Memory B cell (primary cell): ENCODE measurements around the gene KATNAL1.
"Not testable (repeated sequence)": the region's sequence is repeated elsewhere in the genome, so short reads cannot be mapped to it uniquely, and the experiment has no call there.

Experiments used
- ATAC-seq: fragments of 150-1000 bp; cut with Tn5 transposase; 2 replicates; pipeline ENCODE4 v1.10.0; 2021; ENCODE audit warnings: low read depth, mild to moderate bottlenecking, moderate library complexity
- DNase-seq, 2 donors: peaks; one replicate each; pipeline ENCODE4 v3.0.0; 2022; ENCODE audit warnings: low spot score in 2 of 2
- H3K27ac Mint-ChIP-seq: one replicate; pipeline ENCODE4 v1.8.0; 2022; ENCODE audit warnings: mild to moderate bottlenecking, moderate library complexity, mixed read lengths
- H3K27me3 Mint-ChIP-seq: one replicate; pipeline ENCODE4 v1.8.0; 2022; ENCODE audit warnings: mixed read lengths
- H3K36me3 Mint-ChIP-seq: one replicate; pipeline ENCODE4 v1.8.0; 2022; ENCODE audit warnings: mild to moderate bottlenecking, mixed read lengths
- H3K4me1 Mint-ChIP-seq: one replicate; pipeline ENCODE4 v1.8.0; 2022; ENCODE audit warnings: mixed read lengths
- H3K4me3 Mint-ChIP-seq: one replicate; pipeline ENCODE4 v1.8.0; 2022; ENCODE audit warnings: mild to moderate bottlenecking, moderate library complexity, mixed read lengths
- H3K9me3 Mint-ChIP-seq: one replicate; pipeline ENCODE4 v1.8.0; 2022; ENCODE audit warnings: mixed read lengths

Gene KATNAL1

GRCh38 chr13:30294004-30294403 is 13.3 kb downstream of the KATNAL1 start:
- no peak for ATAC-seq

GRCh38 chr13:30292325-30292724 is 15.0 kb downstream of the KATNAL1 start:
- Mint-ChIP-seq H3K27me3 (no peaks in the 10 kb centered on the region), H3K4me3 (no peak overlapping the region), H3K9me3 (no peaks in the 10 kb centered on the region), H3K36me3 (peaks cover 5% of the 10 kb centered on the region), H3K27ac (peak overlapping the region; percentile 12), H3K4me1 (peaks cover 14% of the 10 kb centered on the region)
- ATAC-seq (no peak), DNase-seq (no peak)

More at GRCh38 chr13:30294004-30294403, 13.3 kb downstream of the KATNAL1 start:
- Mint-ChIP-seq H3K4me3 (no peak overlapping the region), H3K9me3 (no peaks in the 10 kb centered on the region), H3K36me3 (peaks cover 7% of the 10 kb centered on the region), H3K27me3 (no peaks in the 10 kb centered on the region), H3K27ac (no peak overlapping the region), H3K4me1 (peaks cover 14% of the 10 kb centered on the region)
- no peak for DNase-seq

GRCh38 chr13:30290812-30291436 is 16.4 kb downstream of the KATNAL1 start:
- DNase-seq (no peak), ATAC-seq (no peak)
- Mint-ChIP-seq H3K36me3 (peaks cover 7% of the 10 kb centered on the region), H3K27me3 (no peaks in the 10 kb centered on the region), H3K27ac (no peak overlapping the region), H3K4me3 (no peak overlapping the region), H3K4me1 (peaks cover 14% of the 10 kb centered on the region), H3K9me3 (no peaks in the 10 kb centered on the region)

GRCh38 chr13:30289533-30289932 is 17.8 kb downstream of the KATNAL1 start:
- Mint-ChIP-seq H3K27ac (no peak overlapping the region), H3K27me3 (no peaks in the 10 kb centered on the region), H3K36me3 (peaks cover 9% of the 10 kb centered on the region), H3K9me3 (peaks cover 6% of the 10 kb centered on the region), H3K4me1 (peaks cover 20% of the 10 kb centered on the region), H3K4me3 (no peak overlapping the region)
- ATAC-seq (no peak), DNase-seq (no peak)

- DNase-seq, H3K27me3 Mint-ChIP-seq, H3K4me3 Mint-ChIP-seq, H3K27ac Mint-ChIP-seq, ATAC-seq, H3K9me3 Mint-ChIP-seq, H3K4me1 Mint-ChIP-seq: not testable (repeated sequence)
- H3K36me3 Mint-ChIP-seq, result peaks cover 10% of the 10 kb centered on the region
Observed at GRCh38 chr13:30286059-30286458, 21.3 kb downstream of the KATNAL1 start.

- no peak overlapping the region for H3K4me3 Mint-ChIP-seq
- DNase-seq (peak in 1 of 2 donors; percentile 3), ATAC-seq (peak; percentile 88)
- peaks cover 13% of the 10 kb centered on the region for H3K4me1 Mint-ChIP-seq
- H3K36me3 Mint-ChIP-seq, result peaks cover 21% of the 10 kb centered on the region
- peaks cover 1% of the 10 kb centered on the region for H3K9me3 Mint-ChIP-seq
- H3K27ac Mint-ChIP-seq, result no peak overlapping the region
- no peaks in the 10 kb centered on the region for H3K27me3 Mint-ChIP-seq
Observed at GRCh38 chr13:30276178-30276577, 31.2 kb downstream of the KATNAL1 start.

- H3K4me1 Mint-ChIP-seq, result peaks cover 13% of the 10 kb centered on the region
- no peaks in the 10 kb centered on the region for H3K27me3 Mint-ChIP-seq
- H3K4me3 Mint-ChIP-seq, result no peak overlapping the region
- peaks cover 22% of the 10 kb centered on the region for H3K36me3 Mint-ChIP-seq
- H3K27ac Mint-ChIP-seq, result no peak overlapping the region
- peaks cover 1% of the 10 kb centered on the region for H3K9me3 Mint-ChIP-seq
- DNase-seq, result no peak
- no peak for ATAC-seq
Observed at GRCh38 chr13:30274083-30274482, 33.3 kb downstream of the KATNAL1 start.

- ATAC-seq, H3K27me3 Mint-ChIP-seq, H3K4me3 Mint-ChIP-seq, H3K9me3 Mint-ChIP-seq, DNase-seq, H3K27ac Mint-ChIP-seq, H3K4me1 Mint-ChIP-seq: not testable (repeated sequence)
- H3K36me3 Mint-ChIP-seq, result peaks cover 22% of the 10 kb centered on the region
Observed at GRCh38 chr13:30270035-30270434, 37.3 kb downstream of the KATNAL1 start.

- Mint-ChIP-seq H3K4me3 (no peak overlapping the region), H3K36me3 (peaks cover 14% of the 10 kb centered on the region), H3K27me3 (no peaks in the 10 kb centered on the region), H3K27ac (no peak overlapping the region), H3K4me1 (peaks cover 7% of the 10 kb centered on the region), H3K9me3 (no peaks in the 10 kb centered on the region)
- DNase-seq (no peak), ATAC-seq (no peak)
Observed at GRCh38 chr13:30268673-30269072, 38.7 kb downstream of the KATNAL1 start.

GRCh38 chr13:30266756-30267155 is 40.6 kb downstream of the KATNAL1 start:
- Mint-ChIP-seq H3K9me3 (no peaks in the 10 kb centered on the region), H3K27ac (no peak overlapping the region), H3K4me1 (peaks cover 2% of the 10 kb centered on the region), H3K4me3 (no peak overlapping the region), H3K36me3 (peaks cover 9% of the 10 kb centered on the region), H3K27me3 (no peaks in the 10 kb centered on the region)
- DNase-seq (no peak), ATAC-seq (no peak)

GRCh38 chr13:30259149-30259733 is 48.1 kb downstream of the KATNAL1 start:
- H3K27me3 Mint-ChIP-seq, result not testable (repeated sequence)

GRCh38 chr13:30257468-30258099 is 49.8 kb downstream of the KATNAL1 start:
- Mint-ChIP-seq H3K4me3 (no peak overlapping the region), H3K36me3 (peaks cover 9% of the 10 kb centered on the region), H3K27ac (peak overlapping the region; percentile 72), H3K4me1 (peaks cover 13% of the 10 kb centered on the region), H3K9me3 (no peaks in the 10 kb centered on the region), H3K27me3 (no peaks in the 10 kb centered on the region)
- ATAC-seq, result no peak
- DNase-seq, result no peak

More at GRCh38 chr13:30259149-30259733, 48.1 kb downstream of the KATNAL1 start:
- DNase-seq, H3K27ac Mint-ChIP-seq, H3K4me3 Mint-ChIP-seq, H3K36me3 Mint-ChIP-seq, H3K9me3 Mint-ChIP-seq, ATAC-seq: not testable (repeated sequence)
- H3K4me1 Mint-ChIP-seq, result peaks cover 13% of the 10 kb centered on the region

GRCh38 chr13:30256713-30257467 is 50.5 kb downstream of the KATNAL1 start:
- Mint-ChIP-seq H3K36me3 (peaks cover 9% of the 10 kb centered on the region), H3K27ac (peak overlapping the region; percentile 72), H3K27me3 (no peaks in the 10 kb centered on the region), H3K4me1 (peaks cover 13% of the 10 kb centered on the region), H3K9me3 (no peaks in the 10 kb centered on the region), H3K4me3 (no peak overlapping the region)
- DNase-seq, result no peak
- ATAC-seq, result no peak

GRCh38 chr13:30255696-30256095 is 51.7 kb downstream of the KATNAL1 start:
- Mint-ChIP-seq H3K4me3 (no peak overlapping the region), H3K27ac (no peak overlapping the region), H3K27me3 (no peaks in the 10 kb centered on the region), H3K36me3 (peaks cover 11% of the 10 kb centered on the region), H3K4me1 (peaks cover 13% of the 10 kb centered on the region), H3K9me3 (peaks cover 2% of the 10 kb centered on the region)
- ATAC-seq (no peak), DNase-seq (no peak)
